Activated naive CD8-positive, alpha-beta T cell treated with anti-CD3 and anti-CD28 coated beads, Interleukin-2, amount 50 U/mL, for 24 hours (primary cell): Measurements from ENCODE around the gene NAT8L.
A peak's percentile ranks its signal among the peaks of the same experiment; 100 is the strongest.

Experiments
- ATAC-seq: fragments of 150-1000 bp; cut with Tn5 transposase; one replicate; pipeline ENCODE4 v1.10.0; 2021
- DNase-seq: peaks from one replicate; pipeline ENCODE4 v3.0.0; 2021
- H3K27ac Mint-ChIP-seq: one replicate; pipeline ENCODE4 v1.8.0; 2021; ENCODE audit warnings: mild to moderate bottlenecking, mixed read lengths
- H3K27me3 Mint-ChIP-seq: one replicate; pipeline ENCODE4 v1.8.0; 2021; ENCODE audit warnings: mixed read lengths
- H3K36me3 Mint-ChIP-seq: one replicate; pipeline ENCODE4 v1.8.0; 2021; ENCODE audit warnings: low read depth, mixed read lengths
- H3K4me1 Mint-ChIP-seq: one replicate; pipeline ENCODE4 v1.8.0; 2021; ENCODE audit warnings: mixed read lengths
- H3K4me3 Mint-ChIP-seq: one replicate; pipeline ENCODE4 v1.8.0; 2021; ENCODE audit warnings: mild to moderate bottlenecking, moderate library complexity, mixed read lengths
- H3K9me3 Mint-ChIP-seq: one replicate; pipeline ENCODE4 v1.8.0; 2021; ENCODE audit warnings: mixed read lengths

Gene NAT8L

GRCh38 chr4:2042204-2042946 is 16.8 kb upstream of the NAT8L start:
- ATAC-seq = peak; percentile 22
- Mint-ChIP-seq H3K36me3 (no peaks in the 10 kb centered on the region), H3K4me1 (peaks cover 5% of the 10 kb centered on the region), H3K4me3 (peak overlapping the region; percentile 78), H3K27ac (no peak overlapping the region), H3K9me3 (no peaks in the 10 kb centered on the region), H3K27me3 (peaks cover 15% of the 10 kb centered on the region)
- DNase-seq = peak; percentile 42

GRCh38 chr4:2042947-2043395 is 16.2 kb upstream of the NAT8L start:
- no peak for DNase-seq
- Mint-ChIP-seq H3K4me3 (peak overlapping the region; percentile 61), H3K36me3 (no peaks in the 10 kb centered on the region), H3K4me1 (peaks cover 5% of the 10 kb centered on the region), H3K27me3 (peaks cover 15% of the 10 kb centered on the region), H3K27ac (no peak overlapping the region), H3K9me3 (no peaks in the 10 kb centered on the region)
- no peak for ATAC-seq

- no peak for DNase-seq
- ATAC-seq = no peak
- H3K27ac Mint-ChIP-seq = no peak overlapping the region
- H3K36me3 Mint-ChIP-seq = no peaks in the 10 kb centered on the region
- peaks cover 17% of the 10 kb centered on the region for H3K27me3 Mint-ChIP-seq
- H3K4me1 Mint-ChIP-seq = peaks cover 5% of the 10 kb centered on the region
- no peak overlapping the region for H3K4me3 Mint-ChIP-seq
- H3K9me3 Mint-ChIP-seq = no peaks in the 10 kb centered on the region
These were observed 15.6 kb upstream of the NAT8L start for GRCh38 chr4:2043396-2044118.

- H3K27me3 Mint-ChIP-seq = peaks cover 12% of the 10 kb centered on the region
- DNase-seq (no peak), ATAC-seq (no peak)
- H3K9me3 Mint-ChIP-seq = no peaks in the 10 kb centered on the region
- H3K36me3 Mint-ChIP-seq = no peaks in the 10 kb centered on the region
- H3K4me1 Mint-ChIP-seq = peaks cover 5% of the 10 kb centered on the region
- no peak overlapping the region for H3K4me3 Mint-ChIP-seq
- no peak overlapping the region for H3K27ac Mint-ChIP-seq
These were observed 15.0 kb upstream of the NAT8L start for GRCh38 chr4:2044119-2044485.

- DNase-seq (no peak), ATAC-seq (no peak)
- H3K4me3 Mint-ChIP-seq = no peak overlapping the region
- H3K36me3 Mint-ChIP-seq = no peaks in the 10 kb centered on the region
- H3K9me3 Mint-ChIP-seq = no peaks in the 10 kb centered on the region
- no peak overlapping the region for H3K27ac Mint-ChIP-seq
- peaks cover 5% of the 10 kb centered on the region for H3K4me1 Mint-ChIP-seq
- peaks cover 12% of the 10 kb centered on the region for H3K27me3 Mint-ChIP-seq
These were observed 14.3 kb upstream of the NAT8L start for GRCh38 chr4:2044542-2045517.

- Mint-ChIP-seq H3K9me3 (no peaks in the 10 kb centered on the region), H3K36me3 (no peaks in the 10 kb centered on the region), H3K27me3 (peaks cover 8% of the 10 kb centered on the region), H3K4me3 (no peak overlapping the region), H3K27ac (no peak overlapping the region), H3K4me1 (peaks cover 2% of the 10 kb centered on the region)
- DNase-seq (no peak), ATAC-seq (no peak)
These were observed 13.6 kb upstream of the NAT8L start for GRCh38 chr4:2045518-2045951.

- Mint-ChIP-seq H3K4me3 (no peak overlapping the region), H3K9me3 (no peaks in the 10 kb centered on the region), H3K27me3 (peaks cover 8% of the 10 kb centered on the region), H3K27ac (no peak overlapping the region), H3K4me1 (peaks cover 2% of the 10 kb centered on the region), H3K36me3 (no peaks in the 10 kb centered on the region)
- no peak for DNase-seq
- no peak for ATAC-seq
These were observed 12.8 kb upstream of the NAT8L start for GRCh38 chr4:2046031-2046961.

- peaks cover 11% of the 10 kb centered on the region for H3K27me3 Mint-ChIP-seq
- no peaks in the 10 kb centered on the region for H3K36me3 Mint-ChIP-seq
- ATAC-seq (no peak), DNase-seq (no peak)
- H3K9me3 Mint-ChIP-seq = no peaks in the 10 kb centered on the region
- H3K4me3 Mint-ChIP-seq = no peak overlapping the region
- H3K27ac Mint-ChIP-seq = no peak overlapping the region
- no peaks in the 10 kb centered on the region for H3K4me1 Mint-ChIP-seq
These were observed 12.0 kb upstream of the NAT8L start for GRCh38 chr4:2047031-2047660.

- no peaks in the 10 kb centered on the region for H3K9me3 Mint-ChIP-seq
- H3K36me3 Mint-ChIP-seq = no peaks in the 10 kb centered on the region
- no peak overlapping the region for H3K4me3 Mint-ChIP-seq
- no peaks in the 10 kb centered on the region for H3K4me1 Mint-ChIP-seq
- no peak for ATAC-seq
- DNase-seq = no peak
- H3K27me3 Mint-ChIP-seq = peaks cover 14% of the 10 kb centered on the region
- no peak overlapping the region for H3K27ac Mint-ChIP-seq
These were observed 11.1 kb upstream of the NAT8L start for GRCh38 chr4:2047781-2048581.

- H3K36me3 Mint-ChIP-seq = no peaks in the 10 kb centered on the region
- H3K4me3 Mint-ChIP-seq = no peak overlapping the region
- peaks cover 14% of the 10 kb centered on the region for H3K27me3 Mint-ChIP-seq
- no peak overlapping the region for H3K27ac Mint-ChIP-seq
- no peak for DNase-seq
- ATAC-seq = no peak
- no peaks in the 10 kb centered on the region for H3K4me1 Mint-ChIP-seq
- no peaks in the 10 kb centered on the region for H3K9me3 Mint-ChIP-seq
These were observed 10.3 kb upstream of the NAT8L start for GRCh38 chr4:2048831-2049230.

- DNase-seq (no peak), ATAC-seq (no peak)
- Mint-ChIP-seq H3K36me3 (no peaks in the 10 kb centered on the region), H3K9me3 (no peaks in the 10 kb centered on the region), H3K27me3 (peaks cover 18% of the 10 kb centered on the region), H3K27ac (no peak overlapping the region), H3K4me1 (no peaks in the 10 kb centered on the region), H3K4me3 (no peak overlapping the region)
These were observed 9.7 kb upstream of the NAT8L start for GRCh38 chr4:2049381-2049780.

GRCh38 chr4:2049811-2050210 is 9.3 kb upstream of the NAT8L start:
- DNase-seq = no peak
- Mint-ChIP-seq H3K36me3 (no peaks in the 10 kb centered on the region), H3K9me3 (no peaks in the 10 kb centered on the region), H3K4me1 (no peaks in the 10 kb centered on the region), H3K27me3 (peaks cover 18% of the 10 kb centered on the region), H3K4me3 (no peak overlapping the region), H3K27ac (no peak overlapping the region)
- ATAC-seq = no peak

- H3K4me3 Mint-ChIP-seq = no peak overlapping the region
- H3K27me3 Mint-ChIP-seq = peaks cover 25% of the 10 kb centered on the region
- no peaks in the 10 kb centered on the region for H3K36me3 Mint-ChIP-seq
- ATAC-seq (no peak), DNase-seq (no peak)
- H3K9me3 Mint-ChIP-seq = no peaks in the 10 kb centered on the region
- H3K4me1 Mint-ChIP-seq = no peaks in the 10 kb centered on the region
- no peak overlapping the region for H3K27ac Mint-ChIP-seq
These were observed 8.0 kb upstream of the NAT8L start for GRCh38 chr4:2051086-2051485.
